HG02623 (cell line): ENCODE measurements around the gene SPATC1L.
"Not testable (repeated sequence)": the region's sequence is repeated elsewhere in the genome, so short reads cannot be mapped to it uniquely, and the experiment has no call there.

ENCODE experiments used
- ATAC-seq: cut with Tn5 transposase; IDR thresholded peaks from one replicate; pipeline ENCODE4 v1.9.1; 2021; ENCODE audit warnings: moderate library complexity; ENCODE audit not compliant: unreplicated experiment

SPATC1L gene

GRCh38 chr21:46200877-46201803 is 16.9 kb upstream of the SPATC1L start:
- not testable (repeated sequence) for ATAC-seq

GRCh38 chr21:46199436-46200373 is 15.4 kb upstream of the SPATC1L start:
- ATAC-seq, result no peak

DNA sequence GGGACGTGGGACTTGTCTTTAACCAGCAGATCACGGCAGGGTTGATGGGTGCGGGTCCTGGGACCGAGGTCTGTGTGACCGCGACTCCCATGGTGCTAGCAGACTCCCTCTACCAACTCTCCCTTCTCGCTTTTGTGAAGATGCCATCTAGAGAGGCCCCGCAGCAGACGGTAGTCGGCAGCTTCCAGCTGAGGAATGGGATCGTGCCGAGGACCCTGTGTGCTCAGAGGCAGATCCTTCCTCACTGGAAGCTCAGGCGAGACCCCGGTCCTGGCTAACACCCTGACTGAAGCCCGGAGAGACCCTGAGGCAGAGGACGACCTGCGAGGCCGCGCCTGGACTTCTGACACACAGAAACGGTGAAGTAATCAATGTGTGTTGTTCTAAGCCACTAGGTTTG is 12.5 kb upstream of the SPATC1L start:
- no peak for ATAC-seq

DNA sequence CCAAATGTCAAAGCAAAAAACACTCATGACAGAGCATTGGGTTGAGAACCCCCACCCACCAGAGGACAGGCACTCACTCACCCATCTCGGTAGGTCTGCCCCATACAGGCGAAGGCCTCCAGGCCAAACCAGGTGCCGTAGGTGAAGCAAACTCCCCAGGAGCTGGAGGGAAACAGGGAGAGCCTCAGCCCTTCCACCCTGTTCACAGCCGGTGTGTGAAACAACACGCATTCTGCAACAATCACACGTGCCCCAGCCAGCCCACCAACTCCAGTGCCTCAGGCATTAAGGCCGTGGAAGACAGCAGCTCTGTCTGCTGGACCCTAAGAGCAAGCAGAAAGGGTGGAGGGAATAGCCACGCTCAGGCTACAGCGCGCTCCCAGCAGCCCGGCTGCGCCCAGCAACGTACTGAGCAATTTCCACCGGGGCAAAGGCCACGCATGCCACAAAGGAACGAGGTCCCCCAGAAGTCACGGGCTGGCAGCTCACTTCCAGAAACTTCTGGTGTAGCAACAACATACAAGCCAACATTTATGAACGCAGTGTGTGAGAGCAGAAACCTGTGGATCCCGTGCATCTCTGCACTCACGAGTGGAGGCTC is 11.4 kb upstream of the SPATC1L start:
- ATAC-seq, result no peak

DNA sequence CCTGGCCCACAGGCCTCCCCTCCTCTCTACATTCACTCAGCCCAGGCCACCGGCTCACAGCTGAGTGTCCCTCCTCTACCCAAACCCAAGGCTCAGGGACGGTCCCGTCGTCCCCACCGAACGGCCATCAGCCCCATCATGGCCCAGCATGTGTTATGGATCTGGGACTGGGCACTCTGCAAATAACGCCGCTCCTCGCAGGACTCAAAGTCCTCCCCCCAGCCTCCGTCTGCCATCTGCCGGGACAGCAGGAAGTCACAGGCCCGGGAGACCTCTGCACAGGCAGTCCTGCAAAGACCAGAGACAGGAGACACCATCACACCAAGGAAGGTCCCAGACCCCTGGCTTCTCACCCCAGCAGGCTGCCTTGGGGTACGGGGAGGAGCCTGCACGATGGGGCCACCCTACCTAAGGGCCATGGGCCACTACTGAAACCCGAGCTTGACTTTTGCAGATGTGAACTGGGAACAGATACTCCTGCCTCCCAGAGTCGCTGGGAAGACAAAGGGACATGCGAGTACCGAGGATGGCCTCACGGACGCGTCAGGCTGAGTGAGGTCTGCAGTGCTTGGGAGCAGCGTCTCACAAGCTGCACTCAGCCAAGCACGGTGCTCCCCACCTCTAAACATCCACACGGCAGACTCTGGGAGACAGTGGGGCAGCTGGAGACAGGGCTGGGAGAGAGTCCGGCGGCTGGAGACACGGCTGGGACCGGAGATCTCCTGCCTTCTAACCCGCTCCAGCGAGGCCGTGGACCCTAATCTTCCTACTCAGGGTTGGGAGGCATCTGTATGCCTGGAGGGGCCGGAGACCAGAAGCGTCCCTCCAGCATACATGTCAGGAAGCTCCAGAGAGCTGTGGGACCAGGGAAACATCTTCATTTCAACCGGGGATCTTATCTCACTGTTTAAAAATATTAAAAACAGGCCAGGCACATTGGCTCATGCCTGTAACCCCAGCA is 10.4 kb upstream of the SPATC1L start:
- no peak for ATAC-seq

DNA sequence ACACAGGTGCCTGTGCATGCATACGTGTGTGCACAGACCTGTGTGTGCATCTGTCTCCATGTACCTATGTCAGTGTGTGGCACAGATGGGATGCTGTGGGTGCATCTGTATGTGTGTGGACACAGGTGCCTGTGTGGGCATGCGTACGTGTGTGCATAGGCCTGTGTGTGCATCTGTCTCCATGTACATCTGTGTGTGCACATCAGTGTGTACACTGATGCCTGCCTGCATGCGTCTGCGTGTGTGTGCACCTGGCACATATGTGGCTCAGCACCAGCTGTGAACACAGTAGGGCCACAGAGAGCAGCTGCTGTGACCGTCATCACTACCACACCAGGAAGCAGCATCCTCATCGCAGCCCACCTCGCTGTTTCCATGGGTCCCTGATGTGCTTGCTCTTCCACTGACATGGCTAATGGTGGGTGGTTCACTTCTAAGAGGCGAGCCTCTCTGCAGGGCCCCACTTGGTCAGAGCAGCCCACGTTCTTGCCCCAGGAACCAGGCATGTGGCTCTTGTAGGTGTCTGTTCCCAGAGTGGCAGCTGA is 9.6 kb upstream of the SPATC1L start:
- no peak for ATAC-seq

GRCh38 chr21:46191686-46192575 is 7.7 kb upstream of the SPATC1L start:
- no peak for ATAC-seq

GRCh38 chr21:46191257-46191685 is 7.0 kb upstream of the SPATC1L start:
- ATAC-seq, result no peak

GRCh38 chr21:46190491-46191131 is 6.4 kb upstream of the SPATC1L start:
- no peak for ATAC-seq

GRCh38 chr21:46189959-46190490 is 5.8 kb upstream of the SPATC1L start:
- no peak for ATAC-seq

GRCh38 chr21:46189213-46189958 is 5.1 kb upstream of the SPATC1L start:
- ATAC-seq, result no peak

DNA sequence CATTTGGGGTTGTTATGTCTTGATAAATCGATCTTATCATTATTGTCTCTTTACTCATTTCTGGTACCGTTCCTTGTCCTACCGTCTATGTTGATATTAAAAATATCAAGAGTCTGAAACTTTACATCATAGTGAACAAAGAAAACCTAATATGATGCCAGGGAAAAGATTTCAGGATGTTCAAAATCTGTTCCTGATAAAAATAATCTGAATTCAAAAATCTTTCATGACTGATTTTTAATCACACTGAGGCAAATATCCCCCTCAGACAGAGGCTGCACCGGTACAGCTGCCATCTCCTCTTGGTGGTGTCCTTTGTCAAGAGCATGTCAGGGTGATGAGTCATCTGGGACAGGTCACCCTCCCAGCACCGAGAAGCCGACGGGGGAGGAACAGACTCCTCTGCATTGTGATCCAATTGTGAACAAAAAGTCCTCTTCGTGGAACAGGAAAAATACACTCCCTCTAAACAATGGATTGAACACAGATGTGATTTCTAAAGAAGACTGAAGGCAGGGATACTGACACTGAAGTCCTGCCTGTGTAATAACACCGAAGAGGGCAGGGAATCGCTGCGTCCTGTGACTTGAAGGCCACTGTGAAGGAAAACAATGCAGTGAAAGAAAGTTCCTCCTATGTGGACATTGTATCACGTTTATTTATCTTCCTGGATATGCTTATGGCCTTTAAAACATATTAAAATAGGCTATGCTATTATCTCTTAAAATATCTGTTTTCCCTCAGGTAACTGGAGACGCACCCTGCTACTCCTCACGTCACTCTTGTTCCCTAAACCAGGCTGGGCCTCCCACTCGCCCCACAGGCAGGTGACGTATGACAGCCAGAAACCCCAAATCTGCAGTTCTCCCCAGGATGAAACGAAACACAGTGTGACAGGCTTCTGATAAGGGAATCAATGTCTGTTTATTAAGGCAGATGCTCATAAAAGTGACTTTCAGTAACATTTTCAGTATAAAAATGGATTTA is 4.3 kb upstream of the SPATC1L start:
- no peak for ATAC-seq

DNA sequence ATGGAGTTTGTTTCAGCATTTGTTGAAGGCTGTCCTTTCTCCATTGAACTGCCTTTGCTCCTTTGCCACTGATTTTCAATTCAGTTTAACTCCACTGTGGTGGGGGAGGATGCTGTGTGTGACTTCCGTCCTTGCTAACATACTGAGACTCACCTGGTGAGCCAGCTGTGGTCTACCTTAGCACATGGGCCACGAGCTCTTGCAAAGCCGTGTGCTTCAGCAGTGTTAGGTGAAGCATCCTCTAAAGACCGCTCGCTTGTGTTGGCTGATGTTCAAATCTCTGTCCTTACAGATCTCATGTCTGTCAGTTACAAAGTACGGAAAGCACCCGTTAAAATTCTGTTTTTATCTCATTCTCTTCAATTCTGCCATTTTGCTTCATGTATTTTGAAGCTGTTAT is 3.6 kb upstream of the SPATC1L start:
- ATAC-seq, result no peak

DNA sequence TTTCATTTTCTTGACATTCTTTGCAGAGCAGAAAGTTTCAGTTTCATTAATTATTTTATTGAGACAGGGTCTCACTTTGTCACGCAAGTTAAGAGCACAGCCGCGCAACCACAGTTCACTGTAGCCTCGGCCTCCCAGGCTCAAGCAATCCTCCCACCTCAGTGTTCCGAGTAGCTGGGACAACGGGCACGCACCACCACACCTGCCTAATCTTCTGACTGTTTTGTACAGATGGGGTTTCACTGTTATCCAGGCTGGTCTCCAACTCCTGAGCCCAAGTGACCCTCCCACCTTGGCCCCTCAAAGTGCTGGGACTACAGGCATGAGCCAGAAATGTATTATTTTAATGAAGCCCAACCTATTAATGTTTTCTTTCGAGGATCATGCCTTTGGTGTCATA is 3.0 kb upstream of the SPATC1L start:
- ATAC-seq, result no peak

GRCh38 chr21:46185716-46186115 is 1.5 kb upstream of the SPATC1L start:
- ATAC-seq, result no peak
